ENCODE data around the gene KREMEN1.
A peak's percentile ranks its signal among the peaks of the same experiment; 100 is the strongest.
"Not testable (repeated sequence)": the region's sequence is repeated elsewhere in the genome, so short reads cannot be mapped to it uniquely, and the experiment has no call there.

Gene KREMEN1

DNA sequence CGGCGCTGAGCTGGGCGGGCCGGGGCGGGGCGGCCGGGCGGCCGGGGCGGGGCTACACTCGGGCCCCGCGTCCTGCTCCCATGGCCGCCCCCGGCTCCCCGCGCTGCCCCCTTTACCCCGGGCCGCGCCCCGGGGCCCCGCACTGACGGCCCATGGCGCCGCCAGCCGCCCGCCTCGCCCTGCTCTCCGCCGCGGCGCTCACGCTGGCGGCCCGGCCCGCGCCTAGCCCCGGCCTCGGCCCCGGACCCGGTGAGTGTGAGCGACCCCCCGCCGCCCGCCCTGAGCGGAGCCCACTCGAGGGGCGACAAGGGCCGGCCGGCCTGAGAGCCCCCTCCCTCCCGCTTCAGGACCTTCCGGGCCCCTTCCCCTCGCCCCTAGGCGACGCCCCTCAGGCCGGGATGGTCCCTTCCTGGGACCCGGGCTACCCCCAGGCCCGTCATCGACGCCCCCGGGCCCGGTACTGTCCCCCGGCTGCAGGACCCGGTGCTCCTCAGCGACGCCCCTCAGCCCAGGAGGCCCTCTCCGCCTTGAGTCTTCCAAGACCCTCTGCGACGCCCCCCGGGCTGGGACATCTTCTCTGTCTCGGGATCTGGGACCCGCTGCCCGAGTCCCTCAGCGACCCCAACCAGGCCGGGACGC lies at the start of gene KREMEN1:
Gene KREMEN1 (plus strand): TSS at position 57 of the 639 bp plus-strand sequence. CDS start 96 bp downstream, at position 153.
- DNase-seq: no peak

DNA sequence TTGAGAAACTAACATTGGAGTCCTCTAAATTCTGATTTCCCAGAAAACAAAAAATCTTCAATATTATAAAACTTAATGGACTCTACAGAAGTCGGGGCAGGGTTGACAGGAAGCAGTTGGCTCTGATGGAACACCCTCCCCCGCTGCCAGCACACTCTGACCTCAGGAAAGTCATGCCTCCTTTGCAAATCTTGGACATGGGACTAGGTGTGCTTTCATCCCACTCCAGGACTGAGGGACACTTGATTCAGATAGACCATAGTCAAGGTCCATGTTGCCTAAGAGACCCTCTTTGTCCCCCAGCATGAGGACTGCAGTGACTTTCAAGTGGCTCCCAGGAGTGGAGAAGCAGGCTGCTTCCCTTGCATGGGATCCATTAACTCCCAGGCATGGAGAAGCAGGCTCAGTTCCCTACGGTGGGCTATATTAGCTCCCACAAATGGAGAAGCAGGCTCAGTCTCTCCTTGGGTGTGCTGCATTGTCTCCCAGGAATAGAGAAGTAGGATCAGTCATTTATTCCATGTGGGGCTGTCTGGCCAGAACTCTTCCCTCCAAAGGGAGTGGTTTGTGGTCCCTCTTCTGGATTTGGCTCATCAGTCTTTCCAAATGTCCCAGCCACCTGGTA lies 49.6 kb upstream of the KREMEN1 start:
- DNase-seq: no peak

DNA sequence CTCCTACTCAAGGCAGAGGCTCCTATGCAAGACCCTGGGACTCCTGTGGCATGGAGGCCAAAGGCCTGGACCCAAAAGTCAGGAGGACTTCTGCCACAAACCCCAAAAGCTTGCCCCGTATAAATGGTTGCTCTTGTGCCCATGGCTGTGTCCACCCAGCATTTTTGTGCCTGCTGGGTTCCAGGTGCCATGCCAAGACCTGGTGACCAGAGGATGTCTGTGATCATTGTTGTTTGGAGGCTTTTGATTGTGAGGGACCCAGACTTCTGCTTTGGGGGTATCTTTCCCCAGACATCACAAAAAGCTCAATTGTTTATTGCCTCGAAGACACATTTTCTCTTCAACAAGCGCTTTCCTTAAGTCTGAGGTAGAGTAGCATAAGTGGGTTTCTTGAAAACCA lies 46.3 kb upstream of the KREMEN1 start:
- DNase-seq: no peak

- no peak for DNase-seq
These were observed 44.4 kb upstream of the KREMEN1 start for GRCh38 chr22:29028468-29028867.

GRCh38 chr22:29029202-29030000 lies 43.4 kb upstream of the KREMEN1 start:
- DNase-seq: no peak

GRCh38 chr22:29030016-29030617 lies 42.7 kb upstream of the KREMEN1 start:
- DNase-seq: no peak

- no peak for DNase-seq
These were observed 42.1 kb upstream of the KREMEN1 start for GRCh38 chr22:29030618-29031226.

GRCh38 chr22:29031227-29032011 lies 41.4 kb upstream of the KREMEN1 start:
- no peak for DNase-seq

DNA sequence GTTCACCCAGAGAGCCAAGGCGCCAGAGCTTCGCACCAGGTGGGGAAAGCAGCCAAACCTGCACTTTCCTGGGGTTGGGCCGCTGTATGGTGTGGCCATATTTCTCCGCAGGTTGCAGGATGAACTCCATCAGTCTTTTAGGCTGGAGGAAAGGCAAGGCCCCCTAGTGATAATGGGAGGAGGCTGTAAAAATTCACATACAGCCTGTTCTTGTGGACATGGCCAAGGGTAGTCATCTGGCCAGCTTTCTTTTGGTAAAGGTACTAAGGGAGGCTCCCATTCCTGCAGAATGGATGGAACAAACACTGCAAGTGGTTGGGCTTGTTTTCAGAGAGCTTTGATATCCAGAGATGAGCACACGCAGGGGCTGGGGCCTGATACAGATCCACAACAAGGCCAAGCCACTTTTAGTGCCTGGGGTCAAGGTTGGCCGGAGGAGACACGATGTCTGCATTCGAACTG lies 40.8 kb upstream of the KREMEN1 start:
- no peak for DNase-seq

DNA sequence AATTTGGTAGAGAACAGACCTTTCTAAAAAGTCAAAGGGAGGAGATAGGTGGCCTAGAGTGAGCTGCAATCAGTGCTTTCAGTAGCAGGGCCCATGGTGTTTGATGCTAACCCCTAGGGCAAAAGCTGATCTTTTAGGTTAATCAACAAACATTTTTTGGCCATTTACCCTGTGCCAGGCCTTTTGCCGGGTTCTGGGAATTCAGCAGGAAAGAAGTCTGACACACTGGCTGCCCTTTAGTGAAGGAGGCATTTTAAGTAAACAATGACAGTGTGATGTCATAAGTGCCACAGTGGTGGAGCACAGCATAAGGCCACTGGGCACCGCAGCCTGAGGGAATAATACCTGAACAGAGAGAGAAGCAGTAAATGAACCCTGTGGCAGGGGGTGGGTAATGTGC lies 40.3 kb upstream of the KREMEN1 start:
- DNase-seq: no peak

- DNase-seq: no peak
These were observed 35.4 kb upstream of the KREMEN1 start for GRCh38 chr22:29037340-29037932.

- DNase-seq: no peak
These were observed 33.7 kb upstream of the KREMEN1 start for GRCh38 chr22:29039148-29039547.

DNA sequence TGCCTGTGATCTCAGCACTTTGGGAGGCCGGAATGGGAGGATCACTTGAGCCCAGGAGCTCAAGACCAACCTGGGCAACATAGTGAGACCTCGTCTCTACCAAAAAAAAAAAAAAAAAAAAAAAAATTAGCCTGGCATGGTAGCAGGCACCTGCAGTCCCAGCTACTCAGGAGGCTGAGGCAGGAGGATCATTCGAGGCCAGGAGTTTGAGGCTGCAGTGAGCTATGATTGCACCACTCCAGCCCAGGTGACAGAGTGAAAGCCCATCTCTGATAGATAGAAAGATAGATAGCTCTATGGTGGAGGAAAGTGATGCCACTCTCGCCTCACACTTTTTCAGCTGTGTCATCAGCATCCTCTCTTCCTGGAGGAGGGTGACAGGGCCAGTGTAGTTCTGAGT lies 33.2 kb upstream of the KREMEN1 start:
- DNase-seq: not testable (repeated sequence)

DNA sequence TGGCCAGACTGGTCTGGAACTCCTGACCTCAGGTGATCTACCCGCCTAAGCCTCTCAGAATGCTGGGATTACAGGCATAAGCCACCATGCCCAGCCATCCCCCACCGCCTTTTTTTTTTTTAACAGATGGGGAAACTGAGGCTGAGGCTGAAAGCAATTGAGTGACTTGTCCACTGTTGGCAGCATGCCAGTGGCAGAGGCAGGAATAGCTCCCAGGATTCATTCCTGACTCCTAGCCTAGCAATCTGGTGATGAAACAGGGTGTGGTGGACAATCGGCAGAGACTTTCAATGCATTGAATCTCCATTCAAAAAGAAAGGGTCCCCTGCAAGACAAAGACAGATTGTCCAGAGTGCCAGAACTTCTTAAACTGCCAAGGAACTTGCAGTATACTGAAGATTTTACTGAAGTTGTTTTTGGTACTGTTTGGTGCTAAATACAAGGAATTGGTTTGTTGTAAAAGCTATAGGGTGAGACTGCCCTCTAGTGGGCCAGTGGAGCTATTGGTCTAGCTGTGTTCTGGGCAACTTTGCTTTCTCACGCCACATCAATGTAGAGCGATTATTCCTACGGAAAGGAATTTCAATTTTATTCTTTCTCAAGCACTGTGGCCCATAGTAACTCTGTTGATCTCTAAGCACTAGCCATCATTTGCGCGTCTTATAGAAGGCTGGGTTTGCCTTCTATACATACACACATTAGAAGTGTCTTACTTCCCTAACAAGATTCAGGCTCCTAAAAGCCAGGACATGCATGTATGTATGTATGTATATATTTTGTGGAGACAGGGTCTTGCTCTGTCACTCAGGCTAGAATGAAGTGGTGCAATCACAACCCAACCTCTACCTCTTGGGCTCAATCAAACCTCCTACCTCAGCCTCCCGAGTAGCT lies 32.2 kb upstream of the KREMEN1 start:
- peak; percentile 51 to 61 for DNase-seq

GRCh38 chr22:29041408-29041807 lies 31.4 kb upstream of the KREMEN1 start:
- DNase-seq: no peak

DNA sequence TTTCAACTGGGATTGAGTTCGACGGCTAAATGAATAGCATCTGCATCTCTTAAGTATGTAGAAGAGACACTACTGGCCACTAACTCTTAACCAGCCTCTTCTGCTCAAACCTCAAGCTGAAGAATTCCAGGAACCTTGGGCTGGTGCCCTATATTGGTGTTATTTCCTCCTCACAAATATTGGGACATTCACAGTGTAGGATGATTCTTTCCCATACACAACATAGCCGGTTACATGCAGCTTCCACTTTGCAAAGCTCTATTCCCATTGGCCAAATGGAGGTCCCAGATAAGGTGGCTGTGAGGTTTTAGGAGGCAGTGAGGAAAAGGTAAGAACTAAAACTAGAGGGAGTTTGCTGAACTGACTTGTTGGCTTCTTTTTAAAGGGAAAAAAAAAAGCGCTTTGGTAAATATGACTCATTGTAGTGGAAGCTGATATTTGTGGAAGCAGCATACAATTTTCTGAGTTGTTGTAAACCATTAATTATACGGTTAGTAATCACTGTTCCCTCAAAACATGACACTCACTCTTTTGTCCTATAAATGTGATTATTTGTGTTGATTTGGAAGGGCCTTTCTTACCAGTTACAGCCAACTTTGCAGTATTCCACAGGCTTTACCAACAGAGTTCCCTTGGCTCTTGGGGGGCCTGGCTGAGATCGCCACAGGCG lies 28.8 kb upstream of the KREMEN1 start:
- no peak for DNase-seq

- no peak for DNase-seq
These were observed 28.1 kb upstream of the KREMEN1 start for GRCh38 chr22:29044657-29045176.

GRCh38 chr22:29048822-29049654 lies 23.8 kb upstream of the KREMEN1 start:
- DNase-seq: no peak

Data from activated CD4-positive, alpha-beta T cell treated with anti-CD3 and anti-CD28 coated beads, Interleukin-2, amount 50 U/mL, for 4 hours (primary cell).